H9 (cell line): Measurements from ENCODE around the gene RNLS. TPM values are rescaled to one million over a fixed set of nuclear protein-coding genes. Genes with fewer than 3 reads are reported as not detected.

Experiments used
- DNase-seq: peaks from one replicate; pipeline ENCODE4 v3.0.0-alpha.2; 2017
- H2AFZ ChIP-seq: one replicate; pipeline ENCODE4 v1.6.1; 2013; ENCODE audit warnings: mild to moderate bottlenecking, low read length, control low read depth, moderate library complexity
- H2AK5ac ChIP-seq: 2 replicates; pipeline ENCODE4 v1.6.1; 2013; ENCODE audit warnings: low read length, control low read depth, mixed read lengths; ENCODE audit not compliant: insufficient read length
- H2BK120ac ChIP-seq: one replicate; pipeline ENCODE4 v1.6.1; 2013; ENCODE audit warnings: low read depth, mild to moderate bottlenecking, low read length, control low read depth, inconsistent platforms; ENCODE audit not compliant: poor library complexity, severe bottlenecking
- H2BK12ac ChIP-seq: 2 replicates; pipeline ENCODE4 v1.6.1; 2013; ENCODE audit warnings: low read length, control low read depth, mixed read lengths, low read depth; ENCODE audit not compliant: insufficient read length
- H2BK15ac ChIP-seq: 2 replicates; pipeline ENCODE4 v1.6.1; 2013; ENCODE audit warnings: low read depth, low read length, control low read depth
- H2BK20ac ChIP-seq: one replicate; pipeline ENCODE4 v1.6.1; 2013; ENCODE audit warnings: low read depth, mild to moderate bottlenecking, low read length, control low read depth, inconsistent platforms; ENCODE audit not compliant: poor library complexity, severe bottlenecking
- H2BK5ac ChIP-seq: 2 replicates; pipeline ENCODE4 v1.6.1; 2013; ENCODE audit warnings: low read length, control low read depth, mixed read lengths; ENCODE audit not compliant: insufficient read length
- H3K14ac ChIP-seq: 2 replicates; pipeline ENCODE4 v1.6.1; 2013; ENCODE audit warnings: low read length, control low read depth; ENCODE audit not compliant: insufficient read depth
- H3K18ac ChIP-seq: 2 replicates; pipeline ENCODE4 v1.6.1; 2013; ENCODE audit warnings: low read depth, mild to moderate bottlenecking, mixed read lengths, low read length, control low read depth; ENCODE audit not compliant: insufficient read length
- H3K23ac ChIP-seq: 2 replicates; pipeline ENCODE4 v1.6.1; 2013; ENCODE audit warnings: low read length, control low read depth, mixed read lengths, low read depth; ENCODE audit not compliant: insufficient read length
- H3K23me2 ChIP-seq: 2 replicates; pipeline ENCODE4 v1.6.1; 2013; ENCODE audit warnings: low read depth, mild to moderate bottlenecking, mixed read lengths, low read length, control low read depth; ENCODE audit not compliant: insufficient read length, poor library complexity, severe bottlenecking
- H3K27ac ChIP-seq: 2 replicates; pipeline ENCODE4 v1.5.1; 2013; ENCODE audit warnings: low read length, control low read depth, mixed read lengths, low read depth; ENCODE audit not compliant: insufficient read length
- H3K27me3 ChIP-seq: 2 replicates; pipeline ENCODE4 v1.6.1; 2013; ENCODE audit warnings: low read length, control low read depth, inconsistent platforms; ENCODE audit not compliant: insufficient read depth
- H3K4ac ChIP-seq: 2 replicates; pipeline ENCODE4 v1.6.1; 2013; ENCODE audit warnings: low read depth, mild to moderate bottlenecking, control low read depth, inconsistent platforms, low read length, moderate library complexity
- H3K4me1 ChIP-seq: 2 replicates; pipeline ENCODE4 v1.6.1; 2013; ENCODE audit warnings: low read length, control low read depth, inconsistent platforms; ENCODE audit not compliant: insufficient read depth
- H3K4me2 ChIP-seq: 2 replicates; pipeline ENCODE4 v1.6.1; 2013; ENCODE audit warnings: low read length, control low read depth, mixed read lengths; ENCODE audit not compliant: insufficient read length, insufficient read depth
- H3K56ac ChIP-seq: 2 replicates; pipeline ENCODE4 v1.6.1; 2013; ENCODE audit warnings: low read depth, mild to moderate bottlenecking, mixed read lengths, low read length, control low read depth; ENCODE audit not compliant: insufficient read length
- H3K79me1 ChIP-seq: 2 replicates; pipeline ENCODE4 v1.6.1; 2013; ENCODE audit warnings: low read depth, mild to moderate bottlenecking, moderate library complexity, low read length, control low read depth, inconsistent platforms; ENCODE audit not compliant: insufficient read depth, poor library complexity, severe bottlenecking
- H3K79me2 ChIP-seq: 2 replicates; pipeline ENCODE4 v1.6.1; 2013; ENCODE audit warnings: low read length, control low read depth, inconsistent platforms; ENCODE audit not compliant: insufficient read depth
- H3K9ac ChIP-seq: 2 replicates; pipeline ENCODE4 v1.6.1; 2013; ENCODE audit warnings: low read length, control low read depth, mixed read lengths; ENCODE audit not compliant: insufficient read length; ENCODE audit errors: extremely low read depth
- H3K9me3 ChIP-seq: one replicate; pipeline ENCODE4 v1.6.1; 2013; ENCODE audit warnings: low read depth, low read length, inconsistent platforms; ENCODE audit not compliant: control insufficient read depth
- H3T11ph ChIP-seq: one replicate; pipeline ENCODE4 v1.6.1; 2013; ENCODE audit warnings: mild to moderate bottlenecking, low read length, control low read depth, inconsistent platforms
- H4K20me1 ChIP-seq: one replicate; pipeline ENCODE4 v1.6.1; 2013; ENCODE audit not compliant: control insufficient read depth, insufficient read length, insufficient read depth
- H4K5ac ChIP-seq: 2 replicates; pipeline ENCODE4 v1.6.1; 2013; ENCODE audit warnings: low read depth, mild to moderate bottlenecking, mixed read lengths, low read length, control low read depth; ENCODE audit not compliant: insufficient read length
- H4K8ac ChIP-seq: replicated peaks from 2 replicates; pipeline ENCODE4 v1.6.1; 2013; ENCODE audit warnings: low read length, control low read depth, mixed read lengths, low read depth; ENCODE audit not compliant: insufficient read length
- H4K91ac ChIP-seq: 2 replicates; pipeline ENCODE4 v1.6.1; 2013; ENCODE audit warnings: low read depth, mild to moderate bottlenecking, moderate library complexity, mixed read lengths, low read length, control low read depth; ENCODE audit not compliant: insufficient read length
- H3K27ac Mint-ChIP-seq, 3 experiments: 2 replicates in 2 of 3; 3 replicates in 1 of 3; pipeline ENCODE4 v1.8.0; 2020 to 2021; ENCODE audit warnings: mixed read lengths in 3 of 3, mild to moderate bottlenecking in 1 of 3, moderate library complexity in 1 of 3
- H3K27me3 Mint-ChIP-seq: 2 replicates; pipeline ENCODE4 v1.8.0; 2021; ENCODE audit warnings: low read depth, mild to moderate bottlenecking, moderate library complexity, mixed read lengths
- H3K36me3 Mint-ChIP-seq, 3 experiments: 2 replicates in 2 of 3; 3 replicates in 1 of 3; pipeline ENCODE4 v1.8.0; 2020 to 2021; ENCODE audit warnings: low read depth in 3 of 3, mixed read lengths in 3 of 3; ENCODE audit not compliant: insufficient read depth in 1 of 3
- H3K4me1 Mint-ChIP-seq, 2 experiments: 2 replicates each; pipeline ENCODE4 v1.8.0; 2020; ENCODE audit warnings: mixed read lengths in 2 of 2
- H3K4me3 Mint-ChIP-seq, 2 experiments: 2 replicates in 1 of 2; 3 replicates in 1 of 2; pipeline ENCODE4 v1.8.0; 2020 to 2021; ENCODE audit warnings: mild to moderate bottlenecking in 2 of 2, mixed read lengths in 2 of 2, moderate library complexity in 1 of 2
- H3K9me3 Mint-ChIP-seq, 2 experiments: 2 replicates in 1 of 2; 3 replicates in 1 of 2; pipeline ENCODE4 v1.8.0; 2020; ENCODE audit warnings: mild to moderate bottlenecking in 2 of 2, mixed read lengths in 2 of 2, moderate library complexity in 1 of 2
- CTCF ChIP-seq: fragments of 200-600 bp; sonication (generic); conservative IDR thresholded peaks from 3 replicates; pipeline ENCODE4 v1.8.0; 2021; ENCODE audit warnings: antibody characterized with exemption, mild to moderate bottlenecking
- WGBS: extraction: QIAGEN DNeasy Blood & Tissue Kit; methylation state at CpG from one replicate; pipeline ENCODE4 v1.1.7; 2013; ENCODE audit warnings: missing lambda C conversion rate, low lambda C conversion rate, mixed read lengths; ENCODE audit not compliant: insufficient read length; ENCODE audit errors: extremely low coverage; 5-methylcytosine and 5-hydroxymethylcytosine counted together
- total RNA-seq: library from RNA; stranded (reverse); gene quantifications from 2 replicates; pipeline ENCODE4 v1.2.1, GENCODE V29; 2021

RNLS gene
- total RNA-seq, 1 experiment from 2014 or later, result 7.5 TPM

GRCh38 chr10:88312855-88313254, 270.3 kb downstream of the RNLS start:
- no peaks in the 10 kb centered on the region for H3K4me1 ChIP-seq
- H2BK120ac ChIP-seq, result no peak overlapping the region
- no peak overlapping the region for H3K14ac ChIP-seq
- H3K79me2 ChIP-seq, result no peaks in the 10 kb centered on the region
- H3K9me3 ChIP-seq, result no peaks in the 10 kb centered on the region
- no peak overlapping the region for H2BK20ac ChIP-seq
- TF ChIP-seq CTCF, result no peak
- H3K4me3 Mint-ChIP-seq, result no peak overlapping the region
- H4K8ac ChIP-seq, result no peak overlapping the region
- H3K27me3 ChIP-seq, result no peaks in the 10 kb centered on the region
- no peak overlapping the region for H3K27ac ChIP-seq
- no peak overlapping the region for H4K91ac ChIP-seq
- no peak overlapping the region for H3K56ac ChIP-seq
- H4K20me1 ChIP-seq, result no peaks in the 10 kb centered on the region
- H4K5ac ChIP-seq, result no peak overlapping the region
- no peaks in the 10 kb centered on the region for H3K27me3 Mint-ChIP-seq
- no peaks in the 10 kb centered on the region for H3K23me2 ChIP-seq
- no peak overlapping the region for H2AFZ ChIP-seq
- no peaks in the 10 kb centered on the region; a peak in 2 of 5 replicates for H3K9me3 Mint-ChIP-seq
- DNase-seq, result no peak
- H3K27ac Mint-ChIP-seq, result no peak overlapping the region
- H3T11ph ChIP-seq, result no peak overlapping the region
- no peak overlapping the region for H2BK12ac ChIP-seq
- H3K79me1 ChIP-seq, result no peaks in the 10 kb centered on the region
- no peaks in the 10 kb centered on the region for H3K36me3 Mint-ChIP-seq
- no CpG with 5 or more reads among the region's 2 CpGs for WGBS
- H3K4me1 Mint-ChIP-seq, result no peaks in the 10 kb centered on the region
- no peak overlapping the region for H3K23ac ChIP-seq
- H3K4ac ChIP-seq, result no peak overlapping the region
- no peak overlapping the region for H3K18ac ChIP-seq
- no peak overlapping the region for H3K4me2 ChIP-seq
- H3K9ac ChIP-seq, result no peak overlapping the region
- no peak overlapping the region for H2BK5ac ChIP-seq
- H2BK15ac ChIP-seq, result no peak overlapping the region
- H2AK5ac ChIP-seq, result no peak overlapping the region
